ENCODE results near the gene HS3ST1.

The HS3ST1 gene

DNA sequence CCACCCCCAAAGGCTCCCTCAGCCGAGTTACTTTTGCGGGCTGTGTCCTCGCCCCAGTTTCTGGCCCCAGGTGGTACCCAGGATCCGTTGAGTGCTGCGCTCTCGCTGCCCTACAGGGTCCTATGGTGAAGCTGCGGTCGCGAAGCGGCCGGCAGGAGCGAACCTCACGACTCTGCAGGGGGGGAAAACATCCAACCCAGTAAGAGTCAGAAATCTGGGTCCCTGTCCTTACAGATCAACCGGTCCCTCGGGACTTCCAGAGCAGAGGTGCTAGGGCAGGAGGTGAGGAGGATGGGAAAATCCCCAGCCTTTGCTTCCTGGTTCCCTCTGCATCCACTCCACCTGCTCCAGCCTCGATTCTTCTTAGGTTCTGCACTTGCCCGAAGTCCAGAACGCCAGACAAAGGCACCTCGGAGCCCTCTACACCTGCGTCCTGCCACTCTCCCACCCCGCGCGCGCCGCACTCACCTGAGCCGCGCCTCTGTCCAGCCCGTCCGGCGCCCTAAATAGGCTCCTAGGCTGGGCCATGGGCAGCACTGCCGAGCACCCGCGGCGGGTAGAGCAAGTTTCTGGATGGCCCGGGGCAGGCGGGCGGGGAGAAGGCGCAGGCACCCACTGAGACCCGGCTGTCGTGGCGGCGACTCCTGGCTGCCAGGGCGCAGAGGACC lies at the start of gene HS3ST1:
TSS of gene HS3ST1 (minus strand) at position 664 of the 668 bp plus-strand sequence. CDS start 28,889 bp downstream, outside the sequence.
- no peak for DNase-seq

DNA sequence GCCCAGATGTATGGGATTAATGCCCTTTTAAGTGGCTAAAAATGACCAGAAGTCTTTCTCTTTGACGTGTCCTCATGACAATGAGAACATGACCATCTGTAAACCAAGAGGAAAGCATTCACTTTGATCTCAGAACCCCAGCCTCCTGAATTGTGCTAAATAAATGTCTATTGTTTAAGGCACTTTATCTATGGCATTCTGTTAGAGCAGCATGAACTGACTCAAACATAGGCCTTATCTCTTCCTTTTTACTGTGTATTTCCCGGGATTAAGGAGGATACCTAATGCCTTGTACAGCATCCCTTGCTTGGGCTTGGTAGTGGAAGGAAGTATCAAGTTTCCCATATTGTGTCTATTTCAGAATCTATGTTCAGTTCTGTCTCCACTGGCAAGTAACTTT lies 47.2 kb upstream of the HS3ST1 start:
- DNase-seq: no peak

DNA sequence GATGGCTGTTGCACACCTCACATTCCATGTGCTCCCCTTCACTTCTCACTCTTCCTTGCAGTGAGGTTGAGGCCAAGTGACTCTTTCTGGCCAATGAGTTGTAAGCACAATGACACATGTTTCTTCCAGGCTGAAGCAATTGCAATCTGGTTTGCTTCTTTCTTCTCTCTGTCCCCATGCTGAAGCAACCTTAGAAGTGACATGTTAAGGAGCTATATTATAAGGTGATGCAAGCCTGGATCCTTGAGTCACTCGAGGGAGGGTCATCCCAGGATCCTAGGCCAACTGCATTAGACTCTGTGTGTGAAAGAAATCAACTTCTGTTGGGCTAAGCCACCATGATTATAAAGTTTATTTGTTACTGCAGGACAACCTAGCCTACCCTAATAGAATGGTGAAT lies 45.5 kb upstream of the HS3ST1 start:
- DNase-seq: no peak

DNA sequence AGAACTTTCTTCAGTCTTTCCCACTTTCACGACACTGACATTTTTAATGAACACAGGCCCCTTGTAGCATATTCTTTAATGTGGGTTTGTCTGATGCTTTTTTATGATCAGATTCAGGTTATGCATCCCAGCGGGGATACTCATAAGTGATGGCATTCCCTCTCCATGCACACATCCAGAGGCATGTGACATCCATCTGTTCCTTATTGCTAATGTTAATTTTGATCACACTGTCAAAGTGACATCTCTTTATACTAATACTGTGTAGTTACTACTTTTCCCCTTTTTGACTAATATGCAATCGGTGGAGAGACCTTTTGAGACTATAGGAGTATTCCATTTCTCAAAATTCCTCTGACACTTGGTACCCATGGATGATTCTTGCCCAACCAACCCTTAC lies 43.8 kb upstream of the HS3ST1 start:
- DNase-seq: no peak

DNA sequence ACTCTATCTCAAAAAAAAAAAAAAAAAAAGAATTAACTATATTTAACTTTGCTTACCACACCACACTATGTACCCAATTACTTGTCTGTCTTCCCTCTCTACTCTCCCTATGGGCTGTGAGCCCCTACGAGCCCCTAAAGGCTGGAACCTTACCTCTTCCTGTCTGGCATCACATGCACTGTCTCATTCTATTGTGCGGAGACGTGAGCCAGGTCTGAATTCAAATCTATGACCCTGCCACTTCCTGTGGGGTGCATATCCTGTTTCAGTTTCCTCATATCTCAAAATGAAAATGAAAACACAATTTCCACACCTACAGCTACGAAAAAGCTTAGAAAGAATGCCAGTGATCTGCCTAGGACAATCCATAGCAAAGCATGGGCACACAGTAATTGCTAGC lies 42.9 kb upstream of the HS3ST1 start:
- DNase-seq: peak; percentile 69

DNA sequence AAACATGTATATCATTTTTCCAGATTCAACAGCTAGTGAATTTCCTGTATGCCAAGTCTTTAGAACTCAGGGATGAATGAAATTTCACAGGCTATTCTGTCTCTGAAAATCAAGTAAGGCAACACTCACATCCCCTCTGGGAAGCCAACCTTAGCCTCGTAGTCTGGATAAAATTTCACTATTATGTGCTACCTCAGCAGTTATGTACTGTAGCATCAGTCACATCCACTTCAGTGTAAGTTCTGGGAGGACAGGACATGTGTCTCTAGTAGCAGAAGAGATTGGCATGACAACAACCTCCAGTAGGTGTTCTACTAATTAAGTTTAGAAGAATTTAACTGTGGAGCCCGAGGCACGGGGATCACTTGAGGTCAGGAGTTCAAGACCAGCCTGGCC lies 42.4 kb upstream of the HS3ST1 start:
- DNase-seq: no peak

DNA sequence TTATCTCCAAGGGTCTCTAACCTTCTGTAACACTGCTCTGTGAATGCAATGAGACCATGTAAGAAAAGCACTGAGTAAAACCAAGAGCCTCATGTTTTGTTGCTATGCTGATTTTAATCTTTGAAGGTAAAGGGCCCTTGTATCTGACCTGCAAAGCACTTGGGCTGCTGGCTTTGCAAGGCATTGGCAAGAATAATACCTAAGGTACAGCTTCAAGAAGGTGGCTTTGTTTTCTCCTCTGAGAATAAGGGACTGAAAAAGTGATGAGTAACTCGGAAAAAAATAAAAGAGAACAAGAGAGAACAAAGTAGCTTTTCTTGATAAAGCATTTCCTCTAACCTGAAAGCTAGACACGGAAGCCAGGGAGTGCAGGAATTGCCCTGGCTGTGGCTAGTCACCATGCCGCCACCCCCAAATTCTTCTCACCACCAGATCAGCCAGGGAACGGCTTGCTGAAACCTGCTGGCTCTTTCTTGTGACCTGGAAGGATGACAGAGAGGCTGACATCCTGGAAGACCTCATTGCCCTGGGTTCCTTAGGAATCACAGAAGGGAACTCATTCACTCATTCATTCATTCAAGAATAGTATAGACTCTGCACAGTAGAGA lies 41.8 kb upstream of the HS3ST1 start:
- DNase-seq: peak; percentile 51

DNA sequence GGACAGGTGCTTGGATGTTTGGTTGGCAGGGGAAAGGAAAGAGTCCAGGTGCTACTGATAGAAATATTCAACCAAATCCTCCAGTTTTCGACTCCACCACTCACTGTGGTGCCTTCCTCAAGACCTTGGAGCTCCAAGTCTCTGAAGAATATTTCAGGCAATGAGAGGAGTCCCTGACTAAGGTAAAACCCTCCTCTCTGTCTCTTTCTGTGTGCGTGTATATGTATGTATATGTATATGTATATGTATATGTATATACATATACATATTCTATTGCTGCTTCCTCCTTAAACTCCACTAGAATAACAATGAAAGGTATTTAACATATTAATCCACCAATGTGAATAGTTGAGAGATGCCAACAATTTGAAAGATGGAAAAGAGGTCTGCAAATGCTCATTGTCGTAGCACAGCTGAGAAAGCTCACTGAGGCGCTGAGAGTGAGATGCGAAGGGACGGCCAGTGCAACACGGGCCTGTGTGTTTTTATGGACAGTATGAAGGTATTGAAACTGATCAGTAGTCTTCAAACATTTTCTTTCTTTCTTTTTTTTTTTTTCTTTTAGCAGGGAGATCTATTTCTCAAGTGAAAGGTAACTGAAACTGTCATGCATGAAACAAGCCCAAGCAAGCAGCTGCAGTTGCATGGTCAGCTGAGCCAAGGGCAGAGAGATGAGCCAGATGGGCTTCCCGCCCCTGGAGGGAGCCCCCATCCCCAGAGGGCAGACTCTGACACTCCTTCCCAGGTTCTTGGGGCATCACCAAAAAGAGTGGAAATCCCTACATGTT lies 41.1 kb upstream of the HS3ST1 start:
- no peak for DNase-seq

DNA sequence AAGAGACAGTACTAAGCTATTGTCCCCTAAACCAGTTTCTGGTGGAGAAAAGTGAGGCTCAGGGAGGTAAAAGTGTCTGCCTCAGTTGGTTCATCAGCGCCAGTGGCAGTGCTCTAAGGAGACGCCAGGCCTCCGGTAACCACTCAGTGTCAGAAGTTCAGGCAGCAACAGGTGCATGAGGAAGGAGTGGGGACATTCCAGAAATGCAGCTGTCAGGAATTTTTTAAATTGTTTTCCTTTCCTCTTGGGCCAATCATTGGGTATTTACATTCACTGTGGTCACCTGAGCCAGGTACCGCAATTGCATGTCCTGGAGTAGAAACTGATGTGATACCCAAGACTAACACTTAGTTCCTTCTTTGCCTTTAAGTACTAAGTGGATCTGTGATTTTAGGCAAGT lies 40.2 kb upstream of the HS3ST1 start:
- DNase-seq: no peak

DNA sequence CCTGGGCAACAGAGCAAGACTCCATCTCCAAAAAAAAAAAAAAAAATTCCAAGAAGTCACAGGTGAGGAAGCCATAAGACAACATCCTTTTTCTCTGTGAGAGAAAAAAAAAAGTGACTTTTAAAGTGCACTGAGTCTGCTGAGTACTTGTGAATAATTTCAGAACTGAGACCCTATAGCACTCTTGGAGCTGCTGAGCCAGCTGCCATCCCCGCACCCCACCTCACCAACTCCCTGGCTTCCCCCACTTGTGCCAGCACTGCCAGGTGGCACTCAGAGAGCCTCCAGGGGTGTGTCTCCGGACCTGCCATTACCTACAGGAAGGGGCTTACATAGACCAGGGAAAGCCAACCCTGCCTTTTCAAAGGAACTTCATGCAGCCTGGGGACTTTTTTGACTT lies 39.2 kb upstream of the HS3ST1 start:
- no peak for DNase-seq

DNA sequence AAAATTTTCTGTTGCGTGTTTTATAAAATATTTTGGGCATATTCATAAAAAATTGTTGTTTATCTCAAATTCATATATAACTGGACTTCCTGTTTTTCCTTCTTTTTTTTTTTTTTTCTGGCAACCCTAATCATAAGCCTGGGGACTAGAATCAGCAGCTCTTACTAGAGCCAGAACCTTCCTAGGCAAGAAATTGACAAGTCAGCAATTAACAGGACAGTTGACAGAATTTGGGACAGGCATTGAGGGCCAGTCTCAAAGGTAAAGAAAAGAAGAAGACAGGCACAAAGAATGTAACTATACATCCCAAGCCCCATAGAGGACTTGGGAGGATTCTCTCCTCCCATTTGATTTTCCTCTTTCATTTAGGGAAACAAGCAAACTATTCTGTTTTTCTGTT lies 35.0 kb upstream of the HS3ST1 start:
- no peak for DNase-seq

DNA sequence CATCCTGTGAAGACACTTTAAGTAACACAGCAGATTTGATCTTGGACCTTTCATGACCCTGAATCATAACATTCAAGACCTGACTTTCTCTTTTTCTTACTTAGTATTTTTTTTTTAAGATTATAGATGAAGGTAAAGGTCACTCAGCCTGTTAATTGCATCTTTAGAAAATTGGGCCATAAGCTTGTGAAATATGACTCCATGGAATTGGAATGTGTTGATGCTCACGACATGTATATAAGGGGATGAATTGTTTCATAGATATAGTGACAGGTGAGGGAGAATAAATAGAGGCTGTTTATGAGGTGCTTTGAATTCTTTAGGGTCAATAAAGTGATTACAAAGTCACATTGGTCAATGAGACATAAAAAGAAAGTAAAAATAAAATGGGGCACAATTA lies 27.7 kb upstream of the HS3ST1 start:
- DNase-seq: no peak

DNA sequence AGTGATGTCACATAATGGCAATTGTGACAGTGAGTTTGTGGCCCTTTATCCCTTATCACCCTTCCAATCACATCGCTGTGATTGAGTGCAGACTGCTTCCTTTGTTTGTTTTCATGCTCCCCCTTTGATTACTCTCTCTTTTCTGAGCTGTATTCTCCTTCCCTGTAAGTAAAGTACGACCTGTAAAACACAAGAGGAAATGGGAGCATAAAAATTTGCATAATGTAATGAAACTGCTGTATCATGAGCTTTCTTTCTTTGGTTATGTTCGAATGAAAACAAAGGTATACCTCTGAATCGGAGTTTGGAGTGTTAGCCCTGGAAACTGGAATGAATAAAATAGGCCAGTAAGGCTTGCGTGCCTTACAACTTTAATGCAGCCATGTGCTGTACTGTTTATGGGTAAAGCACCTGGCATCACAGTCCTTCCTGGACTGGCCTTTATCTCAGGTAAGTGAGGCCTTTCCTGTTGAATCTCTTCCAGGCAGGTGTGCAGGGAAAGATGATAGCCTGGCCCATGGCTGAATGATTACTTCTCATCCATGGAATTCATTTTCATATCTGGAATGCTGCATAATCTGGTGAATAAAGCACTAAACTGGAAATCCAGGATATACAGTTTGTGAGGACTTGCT lies 26.6 kb upstream of the HS3ST1 start:
- DNase-seq: no peak

DNA sequence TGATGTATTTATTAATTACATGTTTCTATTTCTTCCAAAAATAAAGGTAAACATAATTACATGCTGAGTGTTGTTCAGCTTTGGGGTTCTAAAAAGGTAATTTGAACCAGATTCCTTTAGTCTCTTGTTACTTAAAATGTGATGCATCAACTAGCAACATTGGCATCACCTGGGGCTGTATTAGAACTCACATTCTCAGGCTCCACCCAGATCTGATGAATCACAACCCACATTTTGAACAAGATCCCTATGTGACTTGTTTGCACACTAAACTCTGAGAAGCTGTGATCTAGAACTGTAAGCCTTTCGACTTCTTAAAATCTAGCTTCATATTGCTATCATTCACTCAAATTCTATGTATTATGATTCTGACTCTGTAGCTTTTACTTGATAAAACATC lies 23.0 kb upstream of the HS3ST1 start:
- DNase-seq: no peak

DNA sequence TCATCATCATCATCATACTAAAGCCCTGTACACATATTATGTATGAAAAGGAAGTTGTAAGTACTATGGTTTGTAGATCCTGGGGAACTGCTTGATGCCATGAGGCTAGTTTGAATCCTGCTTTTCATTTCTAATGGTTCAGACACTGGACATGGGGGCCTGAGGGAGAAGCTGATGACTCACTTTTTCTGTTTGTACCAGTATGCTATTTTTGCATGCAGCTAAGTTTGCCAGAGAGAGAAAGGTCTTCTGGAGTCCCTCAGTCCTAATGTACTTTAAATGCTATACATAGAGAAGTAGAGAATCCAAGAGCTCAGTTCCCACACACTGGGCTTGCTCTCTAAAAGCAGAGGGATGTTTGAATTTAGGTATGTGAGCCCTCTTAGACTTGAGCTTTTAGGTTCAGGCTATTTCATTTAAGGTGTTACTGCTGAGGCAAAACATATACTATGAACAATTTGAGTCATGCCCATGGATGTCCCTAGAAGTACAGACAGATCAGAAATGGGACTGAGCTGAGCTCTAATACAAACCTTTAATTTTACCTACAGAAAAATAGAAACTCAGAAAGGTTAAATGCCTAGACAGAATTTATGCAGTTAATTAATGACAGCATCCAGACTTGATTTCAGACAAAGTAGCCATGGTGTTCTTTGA lies 17.6 kb upstream of the HS3ST1 start:
- no peak for DNase-seq

DNA sequence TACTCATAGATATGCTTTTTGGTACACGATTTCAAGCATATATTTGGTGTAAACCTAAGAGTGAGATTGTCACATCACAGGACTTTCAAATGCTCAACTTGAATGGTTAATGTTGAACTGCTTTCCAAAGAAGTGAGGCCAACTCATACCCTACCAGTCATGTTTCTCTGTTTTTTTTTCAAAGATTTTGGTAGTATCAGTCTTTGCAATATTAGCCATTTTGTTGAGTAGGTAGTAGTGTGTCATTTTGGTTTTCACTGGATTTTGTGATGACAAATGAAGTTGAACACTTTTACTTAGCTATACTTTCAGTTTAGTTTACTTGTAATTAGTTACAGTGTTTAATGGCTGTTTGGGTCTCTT lies 12.5 kb upstream of the HS3ST1 start:
- DNase-seq: no peak

DNA sequence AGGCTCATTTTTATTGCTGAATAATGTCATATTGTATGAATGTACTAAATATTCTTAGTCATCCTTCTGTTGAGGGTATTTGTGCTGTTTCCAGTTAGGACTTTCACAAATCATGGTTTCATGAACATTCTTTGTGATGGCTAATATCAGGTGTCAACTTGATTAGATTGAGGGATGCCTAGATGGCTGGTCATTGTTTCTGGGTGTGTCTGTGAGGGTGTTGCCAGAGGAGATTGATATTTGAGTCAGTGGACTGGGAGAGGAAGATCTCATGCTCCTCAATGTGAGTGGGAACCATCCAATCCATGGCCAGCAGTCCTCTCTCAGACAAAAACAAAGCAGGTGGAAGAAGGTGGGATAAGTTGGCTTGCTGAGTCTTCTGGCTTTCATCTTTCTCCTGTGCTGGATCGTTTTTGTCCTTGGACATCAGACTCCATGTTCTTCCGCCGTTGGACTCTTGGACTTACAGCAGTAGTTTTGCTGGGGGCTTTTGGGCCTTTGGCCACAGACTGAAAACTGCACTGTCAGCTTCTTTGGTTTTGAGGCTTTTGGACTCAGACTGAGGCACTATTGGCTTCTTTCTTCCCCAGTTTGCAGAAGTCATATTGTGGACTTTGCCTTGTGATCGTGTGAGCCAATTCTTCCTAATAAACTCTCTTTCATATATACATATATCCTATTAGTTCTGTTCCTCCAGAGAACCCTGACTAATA lies 11.9 kb upstream of the HS3ST1 start:
- DNase-seq: no peak

DNA sequence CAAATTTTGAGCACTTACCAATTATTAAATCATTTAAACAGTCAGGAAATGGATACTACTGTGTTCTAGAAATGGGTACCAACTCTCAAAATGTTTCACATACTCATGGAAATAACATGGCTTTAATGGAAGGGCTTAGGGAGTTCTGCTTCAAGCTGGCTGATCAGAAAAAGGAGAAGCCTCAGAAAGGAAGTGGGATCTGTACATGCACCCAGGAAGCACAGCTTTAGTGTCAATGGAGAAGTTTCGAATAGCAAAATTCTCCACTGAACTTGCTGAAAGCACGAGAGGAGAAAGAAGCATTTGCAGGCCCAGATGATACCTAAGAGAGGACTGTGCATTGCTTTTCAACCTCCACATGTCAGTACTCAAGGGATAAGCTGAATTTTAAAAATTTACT lies 11.1 kb upstream of the HS3ST1 start:
- no peak for DNase-seq

DNA sequence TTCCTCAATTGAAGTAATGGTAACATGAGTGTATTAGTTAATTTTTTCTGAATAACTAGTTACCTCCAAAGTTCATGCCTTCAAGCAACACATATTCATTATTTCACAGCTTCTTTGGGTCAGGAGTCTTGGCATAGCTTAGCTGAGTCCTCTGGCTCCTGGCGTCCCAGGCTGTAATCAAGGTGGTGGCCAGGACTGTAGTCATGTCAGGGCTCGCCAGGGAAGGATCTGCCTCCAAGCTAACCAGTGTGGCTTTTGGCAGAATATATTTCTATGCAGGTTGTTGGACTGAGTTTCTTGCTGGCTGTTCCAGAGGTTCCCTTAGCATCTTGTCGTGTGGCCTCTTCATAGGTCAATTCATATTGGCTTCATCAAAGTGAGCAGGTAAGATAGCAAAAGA lies 10.0 kb upstream of the HS3ST1 start:
- DNase-seq: no peak

DNA sequence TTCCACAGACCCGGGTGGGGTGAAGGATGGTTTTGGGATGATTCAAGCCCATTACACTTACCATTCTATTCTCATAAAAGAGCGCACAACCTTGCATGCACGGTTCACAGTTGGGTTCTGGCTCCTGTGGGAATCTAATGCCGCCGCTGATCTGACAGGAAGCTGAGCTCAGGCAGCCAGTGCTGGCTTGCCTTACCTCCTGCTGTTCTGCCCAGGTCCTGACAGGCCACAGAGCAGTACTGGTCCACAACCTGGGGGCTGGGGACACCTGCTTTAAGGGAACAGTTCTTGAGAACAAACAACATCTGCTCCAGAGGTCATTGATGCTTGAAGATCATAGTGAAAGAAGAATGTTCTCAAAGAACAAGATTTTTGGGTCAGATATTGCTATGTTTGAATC lies 8.0 kb upstream of the HS3ST1 start:
- no peak for DNase-seq

DNA sequence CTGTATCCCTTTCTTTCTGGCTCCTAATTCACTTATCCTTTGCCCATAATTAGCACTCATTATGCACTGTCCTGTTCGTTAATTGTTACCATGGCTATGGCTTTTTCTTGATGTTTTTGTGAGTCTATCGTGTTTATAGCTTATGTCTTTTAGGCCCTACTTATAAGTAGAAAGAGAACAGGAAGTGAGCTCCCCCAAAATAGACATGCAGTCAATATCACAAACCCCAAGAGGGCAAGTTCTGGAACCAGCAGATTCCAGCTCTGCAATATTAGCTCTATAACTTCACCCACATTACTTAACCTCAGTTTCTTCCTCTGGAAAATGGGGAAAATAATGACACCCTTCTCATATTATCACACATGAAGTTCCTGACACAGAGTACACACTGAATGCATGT lies 7.4 kb upstream of the HS3ST1 start:
- no peak for DNase-seq

DNA sequence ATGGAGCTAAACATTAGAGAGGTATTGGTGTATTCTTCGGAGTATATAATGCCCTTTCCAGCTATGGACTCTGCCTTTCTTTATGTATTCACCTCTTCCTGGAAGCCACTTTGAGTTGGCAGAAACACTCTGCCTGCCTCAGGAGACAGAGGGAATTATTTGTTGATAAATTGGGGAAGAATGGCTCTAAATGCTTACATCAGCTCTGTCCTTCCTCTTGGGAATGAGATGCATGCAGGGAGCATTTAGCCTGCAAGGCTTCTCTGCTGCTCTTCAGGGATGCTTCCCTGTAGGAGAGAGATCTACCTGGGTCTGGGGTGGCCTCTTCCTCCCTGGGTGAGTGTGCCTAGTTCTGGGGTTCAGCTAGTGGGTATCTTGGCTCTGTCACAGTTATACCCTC lies 6.9 kb upstream of the HS3ST1 start:
- DNase-seq: no peak

DNA sequence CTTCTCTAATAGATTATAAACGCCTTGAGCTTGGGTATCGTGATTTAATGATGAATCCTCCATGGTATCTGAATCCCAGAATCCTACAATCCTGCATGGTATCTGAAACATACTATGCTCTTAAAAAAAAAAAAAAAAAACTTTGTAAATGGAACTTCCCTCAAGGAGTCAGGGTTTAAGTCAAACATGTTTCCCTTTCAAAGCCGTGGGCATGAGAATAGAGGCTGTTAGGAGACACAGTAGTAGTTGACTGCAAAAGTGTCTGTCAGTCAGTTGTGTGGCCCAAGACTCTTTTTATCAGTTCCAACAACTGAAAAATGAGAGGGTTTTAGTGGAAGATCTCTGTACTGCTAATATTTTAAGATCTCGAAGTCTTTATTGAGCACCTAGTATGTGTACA lies 2.4 kb upstream of the HS3ST1 start:
- DNase-seq: no peak
